Mesenchymal stem cell (in vitro differentiated cells and primary cell): ENCODE measurements around the gene GDPD2.

ENCODE experiments used
- DNase-seq: peaks from one replicate; pipeline ENCODE4 v3.0.0-alpha.2; 2013
- H2AFZ ChIP-seq: one replicate; pipeline ENCODE4 v1.6.1; 2013; ENCODE audit warnings: low read depth, mild to moderate bottlenecking, control low read depth, inconsistent platforms, low read length, moderate library complexity
- H2AK5ac ChIP-seq: 2 replicates; pipeline ENCODE4 v1.6.1; 2013; ENCODE audit warnings: low read length, moderate library complexity, mild to moderate bottlenecking, inconsistent platforms; ENCODE audit not compliant: severe bottlenecking
- H2BK120ac ChIP-seq: one replicate; pipeline ENCODE4 v1.6.1; 2013; ENCODE audit warnings: low read depth, mild to moderate bottlenecking, inconsistent platforms, low read length, moderate library complexity
- H2BK12ac ChIP-seq, 2 experiments: one replicate each; pipeline ENCODE4 v1.6.1; 2013; ENCODE audit warnings: inconsistent platforms in 2 of 2, low read length in 2 of 2, mild to moderate bottlenecking in 2 of 2, moderate library complexity in 2 of 2, control low read depth in 1 of 2
- H2BK15ac ChIP-seq: one replicate; pipeline ENCODE4 v1.6.1; 2013; ENCODE audit warnings: mild to moderate bottlenecking, low read depth, inconsistent platforms; ENCODE audit not compliant: poor library complexity, severe bottlenecking
- H2BK5ac ChIP-seq: 2 replicates; pipeline ENCODE4 v1.6.1; 2013; ENCODE audit warnings: low read depth, mild to moderate bottlenecking, low read length, control low read depth, inconsistent platforms; ENCODE audit not compliant: poor library complexity, severe bottlenecking
- H3K14ac ChIP-seq, 2 experiments: one replicate each; pipeline ENCODE4 v1.6.1; 2013; ENCODE audit warnings: inconsistent platforms in 2 of 2, low read length in 2 of 2, control low read depth in 1 of 2, mild to moderate bottlenecking in 1 of 2, moderate library complexity in 1 of 2
- H3K18ac ChIP-seq, 2 experiments: one replicate each; pipeline ENCODE4 v1.6.1; 2013; ENCODE audit warnings: inconsistent platforms in 2 of 2, low read length in 2 of 2, control low read depth in 1 of 2, low read depth in 1 of 2, mild to moderate bottlenecking in 1 of 2
- H3K23ac ChIP-seq, 2 experiments: one replicate each; pipeline ENCODE4 v1.6.1; 2013; ENCODE audit warnings: inconsistent platforms in 2 of 2, low read length in 2 of 2, mild to moderate bottlenecking in 2 of 2, moderate library complexity in 2 of 2, control low read depth in 1 of 2
- H3K27ac ChIP-seq: 2 replicates; pipeline ENCODE4 v1.5.1; 2013; ENCODE audit warnings: mild to moderate bottlenecking, moderate library complexity, low read length, control low read depth, inconsistent platforms; ENCODE audit not compliant: poor library complexity, severe bottlenecking
- H3K27me3 ChIP-seq, 2 experiments: 2 replicates each; pipeline versions ENCODE4 v1.6.1 to v1.7.0; 2013; ENCODE audit warnings: low read length in 2 of 2, mild to moderate bottlenecking in 2 of 2, moderate library complexity in 2 of 2, control low read depth in 1 of 2, inconsistent platforms in 1 of 2; ENCODE audit not compliant: control insufficient read depth in 1 of 2, insufficient read depth in 1 of 2
- H3K36me3 ChIP-seq, 2 experiments: 2 replicates each; pipeline versions ENCODE4 v1.6.1 to v1.7.0; 2013; ENCODE audit warnings: low read length in 2 of 2, control low read depth in 1 of 2, inconsistent platforms in 1 of 2, low read depth in 1 of 2, mild to moderate bottlenecking in 1 of 2; ENCODE audit not compliant: insufficient read depth in 2 of 2, control insufficient read depth in 1 of 2
- H3K4ac ChIP-seq, 2 experiments: one replicate each; pipeline ENCODE4 v1.6.1; 2013; ENCODE audit warnings: inconsistent platforms in 2 of 2, low read length in 2 of 2, mild to moderate bottlenecking in 2 of 2, moderate library complexity in 2 of 2, control low read depth in 1 of 2, low read depth in 1 of 2
- H3K4me1 ChIP-seq: 2 replicates; pipeline ENCODE4 v1.6.1; 2013; ENCODE audit warnings: low read depth, low read length, control low read depth; ENCODE audit not compliant: control insufficient read depth, insufficient read depth
- H3K4me2 ChIP-seq: 2 replicates; pipeline ENCODE4 v1.6.1; 2013; ENCODE audit warnings: low read length, mild to moderate bottlenecking, inconsistent platforms; ENCODE audit not compliant: poor library complexity, severe bottlenecking
- H3K4me3 ChIP-seq, 2 experiments: 2 replicates each; pipeline versions ENCODE4 v1.5.1 to v1.7.0; 2013; ENCODE audit warnings: low read length in 2 of 2, mild to moderate bottlenecking in 2 of 2, control low read depth in 1 of 2, low read depth in 1 of 2; ENCODE audit not compliant: insufficient read depth in 1 of 2
- H3K79me1 ChIP-seq: replicated peaks from 2 replicates; pipeline ENCODE4 v1.6.1; 2013; ENCODE audit warnings: mild to moderate bottlenecking, control low read depth, low read length, inconsistent platforms; ENCODE audit not compliant: poor library complexity, severe bottlenecking
- H3K9ac ChIP-seq: 2 replicates; pipeline ENCODE4 v1.7.0; 2013; ENCODE audit warnings: mild to moderate bottlenecking, low read length, moderate library complexity
- H3K9me3 ChIP-seq: 2 replicates; pipeline ENCODE4 v1.7.0; 2013; ENCODE audit warnings: mild to moderate bottlenecking, low read length; ENCODE audit not compliant: control insufficient read depth
- H4K8ac ChIP-seq: one replicate; pipeline ENCODE4 v1.6.1; 2013; ENCODE audit warnings: inconsistent platforms, mild to moderate bottlenecking, low read length, moderate library complexity
- H4K91ac ChIP-seq: one replicate; pipeline ENCODE4 v1.6.1; 2013; ENCODE audit warnings: mild to moderate bottlenecking, low read length, inconsistent platforms
- WGBS: methylation state at CpG from one replicate; pipeline ENCODE4 v1.1.7; 2013; ENCODE audit warnings: mixed read lengths; 5-methylcytosine and 5-hydroxymethylcytosine counted together

Gene GDPD2

DNA sequence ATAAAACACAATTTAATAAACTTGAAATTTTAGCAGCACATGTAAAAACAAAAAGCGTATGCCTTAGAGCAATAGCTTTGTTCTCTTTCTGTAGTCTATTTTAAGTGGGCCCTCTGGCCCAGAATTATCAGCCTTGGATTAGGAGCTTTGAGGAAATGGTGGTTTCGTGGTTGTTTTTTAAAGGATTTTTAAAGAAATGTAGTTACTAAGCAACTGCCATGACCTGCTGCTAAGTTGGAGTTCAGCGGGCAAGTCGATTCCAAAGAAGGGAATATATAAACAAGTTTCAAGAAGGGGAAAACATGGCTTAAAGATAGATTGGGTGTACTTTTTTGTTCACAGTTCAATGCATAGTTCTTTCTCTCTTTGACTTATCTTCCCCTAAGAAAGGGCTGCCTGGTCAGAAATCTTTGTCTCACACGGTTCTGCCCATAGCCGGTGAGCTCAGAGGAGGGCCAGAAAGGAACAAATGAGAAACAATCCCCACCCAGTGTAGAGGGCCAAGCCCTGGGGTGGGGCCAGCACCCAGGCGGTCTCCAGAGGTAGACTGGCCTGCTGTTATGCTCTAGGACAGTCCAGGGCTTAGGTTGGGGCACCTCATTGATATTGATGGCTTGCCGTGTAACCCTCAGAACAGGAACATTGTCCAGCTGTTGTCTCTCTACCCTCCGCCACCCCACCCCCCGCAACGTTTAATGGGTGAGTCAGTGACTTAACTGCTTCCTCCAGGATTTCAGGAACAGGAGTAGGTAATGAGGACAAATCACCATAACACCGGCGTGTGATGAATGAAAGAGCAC, 54.0 kb downstream of the GDPD2 start:
- Histone ChIP-seq H3K4me3 (peak overlapping the region in 1 of 2 experiments; percentile 39), H4K8ac (no peak overlapping the region), H3K4me1 (peaks cover 12% of the 10 kb centered on the region), H2BK5ac (peak overlapping the region; percentile 14), H2AFZ (peak overlapping the region; percentile 53), H2BK12ac (peak overlapping the region in 1 of 2 experiments; percentile 39), H3K9me3 (no peaks in the 10 kb centered on the region), H3K79me1 (peaks cover 4% of the 10 kb centered on the region), H3K4me2 (peak overlapping the region; percentile 33), H3K9ac (peak overlapping the region; percentile 50), H3K14ac (no peak overlapping the region), H3K27ac (peak overlapping the region; percentile 81), H3K27me3 (peaks cover 0 to 39% of the 10 kb centered on the region in 2 experiments), H3K4ac (peak overlapping the region in 1 of 2 experiments; percentile 28), H2BK120ac (no peak overlapping the region), H3K23ac (no peak overlapping the region), H3K36me3 (no peaks in the 10 kb centered on the region), H3K18ac (peak overlapping the region in 1 of 2 experiments; percentile 87), H4K91ac (no peak overlapping the region), H2AK5ac (no peak overlapping the region), H2BK15ac (no peak overlapping the region)
- peak; percentile 87 for DNase-seq
- WGBS = 8% methylated on average over 7 of the region's 13 CpGs

- Histone ChIP-seq H3K4ac (no peak overlapping the region), H3K4me2 (no peak overlapping the region), H3K27me3 (peaks cover 0 to 39% of the 10 kb centered on the region in 2 experiments), H2AK5ac (no peak overlapping the region), H3K27ac (peak overlapping the region; percentile 47), H2AFZ (no peak overlapping the region), H3K14ac (no peak overlapping the region), H4K91ac (no peak overlapping the region), H3K36me3 (no peaks in the 10 kb centered on the region), H3K4me3 (peak overlapping the region in 1 of 2 experiments; percentile 39), H3K18ac (peak overlapping the region; percentile 9 to 11), H2BK12ac (no peak overlapping the region), H3K23ac (no peak overlapping the region), H2BK120ac (no peak overlapping the region), H3K9ac (no peak overlapping the region), H3K9me3 (no peaks in the 10 kb centered on the region), H3K4me1 (peaks cover 12% of the 10 kb centered on the region), H2BK5ac (no peak overlapping the region), H2BK15ac (no peak overlapping the region), H4K8ac (no peak overlapping the region), H3K79me1 (peaks cover 4% of the 10 kb centered on the region)
- no CpG with 5 or more reads among the region's 4 CpGs for WGBS
- no peak for DNase-seq
Measured at GRCh38 chrX:70477734-70478075, 54.6 kb downstream of the GDPD2 start.

GRCh38 chrX:70478526-70479245, 55.6 kb downstream of the GDPD2 start:
- Histone ChIP-seq H2BK120ac (no peak overlapping the region), H2BK15ac (no peak overlapping the region), H3K23ac (no peak overlapping the region), H2AK5ac (no peak overlapping the region), H2BK12ac (no peak overlapping the region), H3K9me3 (no peaks in the 10 kb centered on the region), H3K79me1 (peaks cover 4% of the 10 kb centered on the region), H3K9ac (peak overlapping the region; percentile 66), H3K4me2 (no peak overlapping the region), H2AFZ (no peak overlapping the region), H3K4me1 (peaks cover 12% of the 10 kb centered on the region), H3K18ac (peak overlapping the region; percentile 4 to 8), H4K8ac (peak overlapping the region; percentile 84), H3K27me3 (peaks cover 0 to 44% of the 10 kb centered on the region in 2 experiments), H4K91ac (no peak overlapping the region), H3K14ac (no peak overlapping the region), H2BK5ac (no peak overlapping the region), H3K36me3 (no peaks in the 10 kb centered on the region), H3K4me3 (peak overlapping the region in 1 of 2 experiments; percentile 52), H3K27ac (peak overlapping the region; percentile 20), H3K4ac (peak overlapping the region in 1 of 2 experiments; percentile 4)
- 19% methylated on average over 3 of the region's 10 CpGs for WGBS
- peak; percentile 46 for DNase-seq
